Activated gamma-delta T cell treated with Interleukin-2 at 50 U/mL for 16 hours (primary cell): ENCODE results near the gene AK5.

ENCODE experiments used
- DNase-seq: peaks from one replicate; pipeline ENCODE4 v3.0.0-alpha.2; 2020

AK5 gene, protein sequence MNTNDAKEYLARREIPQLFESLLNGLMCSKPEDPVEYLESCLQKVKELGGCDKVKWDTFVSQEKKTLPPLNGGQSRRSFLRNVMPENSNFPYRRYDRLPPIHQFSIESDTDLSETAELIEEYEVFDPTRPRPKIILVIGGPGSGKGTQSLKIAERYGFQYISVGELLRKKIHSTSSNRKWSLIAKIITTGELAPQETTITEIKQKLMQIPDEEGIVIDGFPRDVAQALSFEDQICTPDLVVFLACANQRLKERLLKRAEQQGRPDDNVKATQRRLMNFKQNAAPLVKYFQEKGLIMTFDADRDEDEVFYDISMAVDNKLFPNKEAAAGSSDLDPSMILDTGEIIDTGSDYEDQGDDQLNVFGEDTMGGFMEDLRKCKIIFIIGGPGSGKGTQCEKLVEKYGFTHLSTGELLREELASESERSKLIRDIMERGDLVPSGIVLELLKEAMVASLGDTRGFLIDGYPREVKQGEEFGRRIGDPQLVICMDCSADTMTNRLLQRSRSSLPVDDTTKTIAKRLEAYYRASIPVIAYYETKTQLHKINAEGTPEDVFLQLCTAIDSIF

DNA sequence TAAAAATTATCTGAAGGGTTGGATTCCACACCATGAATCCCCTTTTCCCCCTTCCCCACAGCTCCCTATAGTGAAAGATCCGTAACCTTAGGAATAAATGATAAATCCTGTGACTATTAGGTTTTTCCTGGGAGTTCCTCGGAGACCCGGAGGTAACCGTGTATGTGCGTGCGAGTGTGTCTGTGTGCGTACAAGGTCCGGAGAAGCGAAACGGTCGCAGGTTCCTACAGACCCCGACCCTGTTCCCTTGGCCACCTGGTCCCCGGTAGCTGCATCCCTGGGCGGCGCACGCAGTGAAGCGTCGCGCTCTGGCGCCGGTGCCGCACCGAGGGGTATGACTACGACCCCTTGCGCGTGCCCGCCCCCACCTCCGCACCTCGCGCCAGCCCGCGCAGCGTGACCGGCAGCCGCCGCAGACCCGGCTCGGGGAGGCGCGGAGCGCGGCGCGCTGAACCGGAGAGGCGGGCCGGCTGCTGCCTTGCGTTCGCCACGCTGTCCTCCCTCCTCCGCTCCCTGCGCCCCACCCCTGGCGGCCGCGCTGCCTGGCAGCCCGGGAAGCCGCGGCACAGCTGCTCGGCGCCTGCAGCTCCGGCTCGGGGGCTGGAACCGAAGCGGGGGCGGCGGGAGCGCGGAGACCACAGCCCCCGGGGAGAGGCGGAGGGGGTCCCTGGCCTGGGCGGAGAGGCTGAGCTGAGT lies at the start of gene AK5:
Gene AK5, plus strand, starts transcription at position 529 of the 696 bp plus-strand sequence. CDS start 295 bp downstream, outside the sequence.
- DNase-seq: peak; percentile 12

GRCh38 chr1:77232829-77233228 lies 49.0 kb upstream of the AK5 start:
- DNase-seq: no peak

GRCh38 chr1:77234096-77234495 lies 47.7 kb upstream of the AK5 start:
- DNase-seq: no peak

GRCh38 chr1:77234943-77235342 lies 46.9 kb upstream of the AK5 start:
- no peak for DNase-seq

DNA sequence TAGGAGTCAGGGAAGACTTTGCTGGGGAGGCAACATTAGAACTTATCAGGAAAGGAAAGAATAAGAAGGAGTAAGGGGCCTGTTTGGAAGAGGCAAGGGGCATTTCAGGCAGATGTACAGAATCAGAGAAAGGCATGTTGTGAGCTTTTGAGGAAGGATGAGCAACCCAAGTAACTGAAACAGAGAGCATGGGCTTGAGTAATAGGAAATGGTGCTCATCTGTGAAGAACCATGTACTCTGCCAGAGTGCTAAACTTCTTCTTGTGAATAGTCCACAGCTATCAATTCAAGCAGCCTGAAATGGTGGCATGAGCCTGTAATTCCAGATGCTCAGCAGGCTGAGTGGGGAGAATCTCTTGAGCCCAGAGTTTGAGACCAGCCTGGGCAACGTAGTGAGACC lies 43.4 kb upstream of the AK5 start:
- DNase-seq: no peak

DNA sequence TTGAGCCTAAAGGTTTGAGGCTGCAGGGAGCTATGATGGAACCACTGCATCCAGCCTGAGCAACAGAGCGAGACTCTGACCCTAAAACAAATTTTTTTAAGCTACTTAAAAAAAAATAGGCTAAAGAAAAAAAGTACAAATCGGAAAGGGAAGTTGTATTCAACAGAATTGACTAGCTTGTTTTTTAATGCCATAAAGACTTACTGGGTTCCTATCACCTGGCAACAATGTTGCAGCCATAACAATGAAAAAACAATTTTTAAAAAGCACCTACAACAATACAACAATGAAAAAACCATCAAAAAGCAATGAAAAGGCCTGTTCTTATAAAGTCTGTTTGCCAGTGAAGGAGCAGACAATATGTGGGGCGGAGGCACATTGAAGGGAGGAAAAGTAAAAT lies 42.5 kb upstream of the AK5 start:
- no peak for DNase-seq

- no peak for DNase-seq
Measured at GRCh38 chr1:77245830-77246229, 36.0 kb upstream of the AK5 start.

- no peak for DNase-seq
Measured at GRCh38 chr1:77250126-77250525, 31.7 kb upstream of the AK5 start.

- DNase-seq: no peak
Measured at GRCh38 chr1:77253211-77253610, 28.6 kb upstream of the AK5 start.

DNA sequence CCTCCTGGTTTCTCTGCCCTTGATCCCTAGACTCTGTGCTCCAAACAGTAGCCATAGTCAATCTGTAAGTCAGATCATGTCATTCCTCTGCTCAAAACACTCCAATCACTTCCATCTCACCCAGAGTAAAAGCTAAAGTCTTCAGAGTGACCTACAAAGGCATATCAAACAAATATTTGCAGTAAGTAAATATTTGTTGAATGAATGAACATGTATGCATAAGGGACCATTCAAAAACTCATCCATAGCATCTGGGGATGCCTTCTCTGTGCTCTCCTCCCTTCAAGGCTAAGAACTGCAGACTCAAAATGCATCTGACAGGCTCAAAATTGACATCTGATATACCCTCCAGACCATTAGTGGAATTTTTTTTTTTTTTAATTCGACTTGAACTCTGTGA lies 18.1 kb upstream of the AK5 start:
- no peak for DNase-seq

DNA sequence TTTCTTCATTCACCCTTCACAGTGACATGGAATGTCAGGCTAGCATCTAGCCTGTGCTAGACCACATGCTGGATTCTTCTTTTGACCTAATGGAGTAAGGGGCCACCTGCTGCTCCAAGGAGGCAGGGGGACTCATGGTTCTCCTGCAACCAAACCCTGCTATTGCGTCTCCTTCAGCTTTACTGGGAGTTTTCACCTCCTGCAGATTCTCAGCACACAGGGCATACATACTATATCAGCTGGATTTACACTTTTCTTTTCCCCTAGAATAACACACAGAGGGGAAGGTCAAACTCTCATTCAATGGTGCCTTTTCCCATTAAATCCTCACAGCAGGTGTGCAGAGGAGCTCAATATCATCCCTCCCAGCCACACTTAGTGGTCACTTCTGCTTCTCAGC lies 16.6 kb upstream of the AK5 start:
- no peak for DNase-seq

GRCh38 chr1:77267035-77267434 lies 14.8 kb upstream of the AK5 start:
- DNase-seq: no peak

DNA sequence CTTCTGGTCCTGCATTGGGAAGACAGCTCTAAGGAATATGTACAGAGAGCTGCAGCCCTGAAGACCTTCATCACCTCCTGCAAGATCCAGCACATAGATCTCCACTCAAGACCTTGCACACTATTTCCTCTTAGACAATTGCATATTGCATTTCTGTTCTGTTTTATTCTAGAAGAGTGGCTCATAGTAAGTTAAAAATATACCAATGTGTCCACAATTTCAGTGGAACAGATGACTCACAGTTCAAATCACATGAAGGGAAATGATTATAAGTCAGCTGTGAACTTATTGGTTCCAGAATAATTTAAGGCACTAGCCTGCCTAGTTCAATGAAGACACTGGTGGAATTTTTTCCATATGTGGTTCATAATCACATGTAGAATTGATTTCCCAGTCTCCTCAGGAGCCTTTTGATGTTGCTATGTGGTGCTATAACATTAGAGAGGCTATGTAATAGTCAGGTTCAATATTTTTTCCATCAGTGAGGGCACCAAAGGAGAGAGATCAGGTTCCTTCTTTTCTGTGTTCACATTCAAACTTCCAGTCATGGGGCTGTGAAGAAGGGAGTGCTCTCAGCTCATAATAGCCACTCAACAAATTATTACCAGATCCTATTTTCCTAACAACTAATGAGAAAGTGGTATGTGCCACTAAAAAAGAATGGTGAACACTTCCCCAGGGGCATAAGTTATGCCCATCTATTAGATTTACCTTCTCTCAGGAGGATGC lies 9.8 kb upstream of the AK5 start:
- DNase-seq: no peak

- no peak for DNase-seq
Measured at GRCh38 chr1:77273891-77274290, 7.9 kb upstream of the AK5 start.

GRCh38 chr1:77275194-77275593 lies 6.6 kb upstream of the AK5 start:
- DNase-seq: no peak

DNA sequence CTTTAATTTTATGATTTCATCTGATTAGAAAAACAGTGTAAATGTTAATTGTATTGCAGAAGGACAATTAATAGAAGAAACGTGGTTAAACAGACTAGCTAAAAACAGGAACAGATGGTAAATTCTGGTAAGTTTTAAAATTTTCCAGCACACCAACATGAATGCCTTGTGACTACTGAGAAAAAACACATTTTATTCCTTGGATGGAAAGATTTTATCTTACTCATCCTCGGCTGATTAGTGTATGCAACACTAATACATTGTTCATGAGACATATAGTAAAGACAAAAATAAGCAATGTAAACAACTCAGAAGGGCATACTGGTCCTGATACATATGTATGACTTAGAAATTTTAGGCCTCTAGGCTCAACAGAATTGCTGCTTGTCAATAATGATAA lies 4.9 kb upstream of the AK5 start:
- DNase-seq: no peak

GRCh38 chr1:77279929-77280328 lies 1.9 kb upstream of the AK5 start:
- DNase-seq: no peak

DNA sequence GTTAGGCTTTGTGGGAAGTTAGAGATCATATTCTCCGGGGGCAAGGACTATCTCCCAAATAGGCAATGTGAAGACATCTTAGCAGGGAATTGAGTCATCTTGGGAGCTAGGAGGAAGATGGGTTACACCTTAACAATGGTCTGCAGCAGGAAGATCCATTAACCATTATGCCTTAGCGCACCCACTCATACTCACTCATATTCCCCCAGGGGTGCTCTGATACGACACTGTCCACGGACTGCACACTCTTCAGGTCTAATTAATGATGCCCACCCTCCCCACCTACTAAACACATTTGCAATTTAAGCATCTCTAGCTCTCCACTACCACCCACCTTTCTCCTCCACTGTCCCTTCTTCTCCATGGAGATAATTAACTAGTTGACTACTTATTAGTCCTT lies 857 bp upstream of the AK5 start:
- no peak for DNase-seq

DNA sequence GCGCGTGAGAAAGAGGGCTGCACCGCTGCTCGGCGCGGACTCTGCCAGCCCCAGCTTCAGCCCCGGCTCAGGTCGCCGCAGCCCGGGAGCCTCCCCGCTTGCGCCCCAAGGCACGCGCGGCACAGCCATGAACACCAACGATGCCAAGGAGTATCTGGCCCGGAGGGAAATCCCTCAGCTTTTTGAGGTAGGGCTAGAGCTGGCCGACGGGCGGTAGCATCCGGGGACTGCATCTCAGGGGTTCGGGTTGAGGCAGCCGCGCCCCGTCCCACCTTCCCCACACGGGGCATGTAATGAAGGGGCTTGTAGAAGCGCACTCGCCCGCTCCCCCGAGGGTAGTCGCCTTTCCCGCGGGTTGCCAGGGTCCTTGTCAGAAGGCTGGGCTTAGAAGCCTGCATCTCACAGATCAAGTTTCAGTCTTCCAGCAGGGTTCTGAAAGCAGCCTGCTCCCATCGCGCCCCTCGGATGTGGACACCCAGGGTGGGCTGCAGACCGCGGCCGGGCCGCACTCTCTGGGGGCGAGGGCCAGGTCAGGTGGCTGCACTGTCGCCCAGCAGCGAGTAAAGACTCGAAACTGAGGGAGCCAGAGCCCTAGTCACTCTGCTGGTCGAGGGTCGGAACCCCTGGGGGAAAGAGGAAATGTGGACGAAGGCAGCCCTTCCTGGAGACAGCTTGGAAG lies 507 bp downstream of the AK5 start:
- DNase-seq: peak; percentile 21

GRCh38 chr1:77282866-77283539 lies 1.2 kb downstream of the AK5 start:
- DNase-seq: no peak

DNA sequence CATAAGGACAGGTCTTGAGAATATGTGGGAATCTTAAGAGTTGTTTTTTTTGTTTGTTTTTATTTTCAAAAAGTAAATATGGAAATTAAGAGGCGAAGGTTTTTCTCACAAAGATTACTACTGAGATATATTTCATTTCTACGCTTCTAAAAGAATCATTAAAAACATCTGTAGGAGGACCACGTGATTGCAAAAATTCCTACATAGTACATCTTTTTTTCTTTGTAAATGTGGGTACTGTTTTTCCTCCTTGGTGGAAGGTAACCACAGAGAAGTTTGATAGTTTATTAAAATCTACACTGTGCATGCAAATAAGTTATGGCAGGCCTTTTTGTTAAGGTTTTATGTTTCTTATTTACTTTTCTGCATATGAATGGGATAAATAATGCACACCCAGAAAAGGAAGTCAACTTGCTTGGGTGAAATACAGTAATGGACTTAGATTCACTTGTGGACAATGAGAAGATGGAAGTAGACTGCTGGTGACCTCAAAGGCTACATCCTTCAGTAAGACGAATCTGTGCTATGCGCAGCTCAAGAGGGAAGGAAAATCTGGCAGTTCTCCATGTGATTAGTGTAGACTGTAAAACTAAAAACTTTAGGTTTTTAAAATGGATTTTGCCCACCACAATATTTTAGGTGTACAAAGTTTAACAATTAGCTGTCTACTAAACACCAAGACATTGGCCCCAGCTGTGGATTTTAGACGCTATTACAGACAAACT lies 2.0 kb downstream of the AK5 start:
- DNase-seq: no peak

- no peak for DNase-seq
Measured at GRCh38 chr1:77287535-77287934, 5.7 kb downstream of the AK5 start.
